AG10803 (cell line): ENCODE results near the gene SLAMF7.

Experiments
- DNase-seq: peaks from one replicate; pipeline ENCODE4 v3.0.0; 2010; ENCODE audit warnings: low read depth
- H3K4me3 ChIP-seq: 2 replicates; pipeline ENCODE4 v1.5.1; 2011; ENCODE audit warnings: mild to moderate bottlenecking, low read length, control low read depth
- TF ChIP-seq, protein P1 (sequence below): conservative IDR thresholded peaks from 2 replicates; pipeline ENCODE4 v1.5.1; 2011; ENCODE audit warnings: mild to moderate bottlenecking, low read length, control low read depth, inconsistent platforms

Gene SLAMF7

DNA sequence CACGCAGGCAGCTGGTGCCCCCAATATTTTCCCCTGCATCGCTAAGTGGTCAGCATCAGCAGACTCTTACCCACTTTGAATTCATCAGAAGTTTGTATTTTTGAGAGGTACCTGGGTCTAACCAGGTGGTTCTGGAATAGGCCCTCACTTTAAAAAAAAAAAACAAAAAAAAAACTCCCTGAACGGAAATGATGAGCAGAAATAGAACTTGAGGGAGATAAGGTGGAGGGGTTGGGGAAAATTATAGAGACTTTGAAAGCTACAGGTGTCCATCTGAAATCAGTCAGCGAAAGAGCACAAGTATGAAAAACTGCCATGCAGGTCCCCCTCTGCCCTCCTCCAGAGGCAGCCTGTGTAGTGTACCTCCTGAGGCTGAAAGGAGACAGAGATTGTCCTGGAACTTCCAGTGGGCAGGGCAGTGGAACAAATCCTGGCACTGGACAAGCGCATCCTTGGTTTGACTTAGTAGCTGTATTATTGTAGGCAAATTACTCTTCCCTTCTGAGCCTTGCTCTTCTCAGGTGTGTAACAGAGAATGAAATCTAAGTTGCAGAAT lies 1.2 kb downstream of the SLAMF7 start:
- TF ChIP-seq, protein P1, sequence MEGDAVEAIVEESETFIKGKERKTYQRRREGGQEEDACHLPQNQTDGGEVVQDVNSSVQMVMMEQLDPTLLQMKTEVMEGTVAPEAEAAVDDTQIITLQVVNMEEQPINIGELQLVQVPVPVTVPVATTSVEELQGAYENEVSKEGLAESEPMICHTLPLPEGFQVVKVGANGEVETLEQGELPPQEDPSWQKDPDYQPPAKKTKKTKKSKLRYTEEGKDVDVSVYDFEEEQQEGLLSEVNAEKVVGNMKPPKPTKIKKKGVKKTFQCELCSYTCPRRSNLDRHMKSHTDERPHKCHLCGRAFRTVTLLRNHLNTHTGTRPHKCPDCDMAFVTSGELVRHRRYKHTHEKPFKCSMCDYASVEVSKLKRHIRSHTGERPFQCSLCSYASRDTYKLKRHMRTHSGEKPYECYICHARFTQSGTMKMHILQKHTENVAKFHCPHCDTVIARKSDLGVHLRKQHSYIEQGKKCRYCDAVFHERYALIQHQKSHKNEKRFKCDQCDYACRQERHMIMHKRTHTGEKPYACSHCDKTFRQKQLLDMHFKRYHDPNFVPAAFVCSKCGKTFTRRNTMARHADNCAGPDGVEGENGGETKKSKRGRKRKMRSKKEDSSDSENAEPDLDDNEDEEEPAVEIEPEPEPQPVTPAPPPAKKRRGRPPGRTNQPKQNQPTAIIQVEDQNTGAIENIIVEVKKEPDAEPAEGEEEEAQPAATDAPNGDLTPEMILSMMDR = no peak
- no peak for DNase-seq
- no peak overlapping the region for H3K4me3 ChIP-seq

DNA sequence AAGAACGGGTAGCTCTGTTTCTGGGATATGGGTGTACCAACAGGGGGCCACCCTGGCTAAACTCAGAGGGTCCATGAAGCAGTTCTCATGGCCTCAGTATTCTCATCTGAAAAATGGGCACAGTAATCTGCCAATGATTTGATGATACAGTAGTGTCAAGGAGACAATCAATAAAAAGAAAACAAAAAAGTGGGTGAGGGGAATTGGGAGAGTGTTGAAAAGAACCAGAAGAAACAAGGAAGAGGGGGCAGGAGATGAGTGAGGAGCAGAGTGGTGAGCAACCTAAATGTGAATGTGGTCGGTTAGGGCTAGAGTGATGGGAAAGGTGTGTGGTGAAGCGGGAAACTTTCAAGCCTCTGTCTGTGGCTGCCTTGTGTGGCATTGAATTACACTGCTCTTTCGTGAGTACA lies 2.0 kb downstream of the SLAMF7 start:
- TF ChIP-seq, protein P1 = no peak
- no peak overlapping the region for H3K4me3 ChIP-seq
- DNase-seq = no peak

- no peak for DNase-seq
- H3K4me3 ChIP-seq = no peak overlapping the region
- TF ChIP-seq, protein P1 = no peak
Measured at GRCh38 chr1:160741612-160742348, 2.7 kb downstream of the SLAMF7 start.

DNA sequence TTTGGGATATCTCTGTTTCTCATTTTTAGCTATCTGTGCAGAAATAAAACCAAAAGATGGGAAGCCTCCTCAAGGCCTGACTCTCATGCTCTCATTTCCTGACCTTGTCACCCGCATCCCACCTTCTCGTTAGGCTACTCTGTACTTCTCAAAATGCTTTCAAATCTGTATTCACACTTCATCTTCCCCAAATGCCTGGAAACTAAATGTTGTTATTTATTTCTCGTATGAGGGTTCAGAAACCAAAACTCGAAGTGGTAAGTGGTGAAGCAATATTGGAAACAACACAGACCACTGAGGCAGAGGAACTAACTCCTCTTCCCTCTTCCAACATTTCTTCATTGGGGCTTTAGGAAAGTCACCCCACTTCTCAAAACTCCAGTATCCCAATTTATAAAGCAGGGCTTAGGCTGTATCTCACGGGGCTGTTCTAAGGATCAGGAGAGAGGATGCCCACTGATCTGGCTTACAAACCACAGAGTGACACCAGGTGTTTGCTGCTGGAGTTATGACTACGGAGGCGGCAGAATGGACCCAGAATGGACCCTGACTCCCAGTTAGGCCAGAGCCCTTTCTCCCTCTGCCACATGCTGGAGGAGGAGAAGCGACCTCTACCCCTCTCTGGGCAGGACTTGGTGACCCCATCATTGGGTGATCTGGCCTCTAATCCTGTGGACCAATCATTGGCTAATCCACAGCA lies 3.5 kb downstream of the SLAMF7 start:
- TF ChIP-seq, protein P1 = no peak
- DNase-seq = no peak

GRCh38 chr1:160743266-160743665 lies 4.2 kb downstream of the SLAMF7 start:
- no peak overlapping the region for H3K4me3 ChIP-seq
- TF ChIP-seq, protein P1 = no peak
- no peak for DNase-seq

More for the DNA sequence above, 3.5 kb downstream of the SLAMF7 start:
- H3K4me3 ChIP-seq = no peak overlapping the region

DNA sequence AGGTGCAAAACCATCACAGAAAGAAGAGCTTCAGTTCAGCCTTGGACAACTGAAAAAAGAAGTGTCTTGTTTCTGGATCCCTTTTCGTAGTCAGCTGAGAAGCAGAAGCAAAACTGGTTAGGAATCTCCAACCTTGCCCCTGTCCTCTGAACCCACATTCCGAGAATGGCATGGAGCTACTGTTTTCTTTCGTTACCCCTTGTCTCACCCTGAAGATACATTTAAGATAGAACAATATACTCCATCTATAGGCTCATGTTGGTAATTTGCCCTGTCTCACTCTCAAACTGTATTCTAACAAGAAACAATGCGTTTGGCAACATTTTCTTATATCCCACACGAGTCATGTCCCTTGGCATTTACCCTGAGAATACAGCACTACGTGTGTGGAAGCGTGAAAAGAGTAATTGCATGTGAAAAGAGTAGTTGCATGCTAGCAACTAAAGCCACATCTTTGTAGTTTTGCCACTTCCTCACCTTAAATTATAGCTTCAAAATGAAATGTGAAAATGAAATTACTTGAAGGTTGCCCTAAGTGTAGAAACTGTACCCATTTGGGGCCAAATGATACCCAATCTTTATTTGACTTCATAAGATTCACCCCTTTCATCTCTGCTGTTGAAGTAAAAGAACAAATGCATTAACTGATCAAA lies 5.3 kb downstream of the SLAMF7 start:
- no peak overlapping the region for H3K4me3 ChIP-seq
- TF ChIP-seq, protein P1 = no peak
- no peak for DNase-seq
